C4-2B (cell line): ENCODE measurements around the gene SCLY.
A peak's percentile ranks its signal among the peaks of the same experiment; 100 is the strongest.

Source experiments
- H3K27ac ChIP-seq: fragments of 450-650 bp; 2 replicates; pipeline ENCODE4 v1.5.1; 2017
- CTCF ChIP-seq: fragments of 450-650 bp; conservative IDR thresholded peaks from 2 replicates; pipeline ENCODE4 v1.5.1; 2017; ENCODE audit warnings: mild to moderate bottlenecking
- ZFX ChIP-seq: fragments of 450-650 bp; IDR thresholded peaks from 2 replicates; pipeline ENCODE4 v1.6.1; 2017

Gene SCLY

GRCh38 chr2:238135601-238136150, 74.9 kb downstream of the SCLY start:
- H3K27ac ChIP-seq, result no peak overlapping the region
- TF ChIP-seq CTCF (no peak), ZFX (no peak)

- no peak for TF ChIP-seq CTCF
- TF ChIP-seq ZFX, result no peak
- H3K27ac ChIP-seq, result no peak overlapping the region
These were observed 76.2 kb downstream of the SCLY start for GRCh38 chr2:238136820-238137537.

GRCh38 chr2:238137885-238138284, 77.1 kb downstream of the SCLY start:
- no peak overlapping the region for H3K27ac ChIP-seq
- TF ChIP-seq CTCF (no peak), ZFX (no peak)

GRCh38 chr2:238138331-238139195, 77.8 kb downstream of the SCLY start, which contains the start of gene KLHL30:
Gene KLHL30, plus strand, starts transcription at chr2:238138668. Its CDS starts 2,087 bp downstream, at chr2:238140755.
- no peak for TF ChIP-seq CTCF
- no peak for TF ChIP-seq ZFX
- no peak within 1 kb of the TSS for H3K27ac ChIP-seq

GRCh38 chr2:238139196-238140039, 78.6 kb downstream of the SCLY start:
- H3K27ac ChIP-seq, result no peak overlapping the region
- TF ChIP-seq CTCF (peak; percentile 72), ZFX (no peak)

- no peak overlapping the region for H3K27ac ChIP-seq
- no peak for TF ChIP-seq ZFX
- no peak for TF ChIP-seq CTCF
These were observed 79.2 kb downstream of the SCLY start for GRCh38 chr2:238140040-238140439.
